ENCODE measurements around the gene GALNT11. TPM values are rescaled to one million over a fixed set of nuclear protein-coding genes. Genes with fewer than 3 reads are reported as not detected.

The GALNT11 gene
- total RNA-seq, 2 donors from 2014 or later, result 32.7 to 35.3 TPM

DNA sequence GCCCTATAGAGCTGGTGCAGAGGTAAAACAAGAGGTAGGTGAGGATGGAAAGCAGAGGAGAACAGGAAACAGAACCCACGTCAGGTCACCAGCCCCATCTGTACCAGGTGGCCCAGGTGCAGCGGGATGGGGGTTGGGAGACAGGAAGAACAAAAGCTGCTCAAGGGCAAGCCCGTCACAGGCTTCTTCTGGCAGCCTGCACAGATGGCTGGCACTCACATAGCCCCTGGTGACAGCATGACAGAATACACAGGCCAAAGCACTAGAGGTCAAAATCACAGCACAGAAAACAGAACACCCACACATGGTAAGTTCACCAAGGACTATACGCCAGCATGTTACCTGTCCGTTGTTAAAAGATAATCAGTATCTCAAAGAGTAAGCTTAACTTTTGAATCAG, 126.8 kb downstream of the GALNT11 start:
- no peaks in the 10 kb centered on the region for H3K4me1 ChIP-seq (ENCODE audit: control insufficient read depth, insufficient read depth, low read length)
- no peak overlapping the region for H3K4me3 Mint-ChIP-seq
- WGBS, 2 experiments (ENCODE audit: insufficient coverage in 1 of 2, insufficient read length in 1 of 2), result 90 to 96% methylated on average over 3 to 5 of the region's 5 CpGs
- H3K27ac Mint-ChIP-seq, result no peak overlapping the region
- H3K36me3 ChIP-seq (ENCODE audit: control insufficient read depth, insufficient read depth, low read length), result peaks cover 92% of the 10 kb centered on the region
- TF ChIP-seq, protein P1, sequence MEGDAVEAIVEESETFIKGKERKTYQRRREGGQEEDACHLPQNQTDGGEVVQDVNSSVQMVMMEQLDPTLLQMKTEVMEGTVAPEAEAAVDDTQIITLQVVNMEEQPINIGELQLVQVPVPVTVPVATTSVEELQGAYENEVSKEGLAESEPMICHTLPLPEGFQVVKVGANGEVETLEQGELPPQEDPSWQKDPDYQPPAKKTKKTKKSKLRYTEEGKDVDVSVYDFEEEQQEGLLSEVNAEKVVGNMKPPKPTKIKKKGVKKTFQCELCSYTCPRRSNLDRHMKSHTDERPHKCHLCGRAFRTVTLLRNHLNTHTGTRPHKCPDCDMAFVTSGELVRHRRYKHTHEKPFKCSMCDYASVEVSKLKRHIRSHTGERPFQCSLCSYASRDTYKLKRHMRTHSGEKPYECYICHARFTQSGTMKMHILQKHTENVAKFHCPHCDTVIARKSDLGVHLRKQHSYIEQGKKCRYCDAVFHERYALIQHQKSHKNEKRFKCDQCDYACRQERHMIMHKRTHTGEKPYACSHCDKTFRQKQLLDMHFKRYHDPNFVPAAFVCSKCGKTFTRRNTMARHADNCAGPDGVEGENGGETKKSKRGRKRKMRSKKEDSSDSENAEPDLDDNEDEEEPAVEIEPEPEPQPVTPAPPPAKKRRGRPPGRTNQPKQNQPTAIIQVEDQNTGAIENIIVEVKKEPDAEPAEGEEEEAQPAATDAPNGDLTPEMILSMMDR (conservative IDR thresholded peaks at IDR 0.05), result no peak
- H3K27me3 Mint-ChIP-seq (ENCODE audit: insufficient read depth), result no peaks in the 10 kb centered on the region
- no peaks in the 10 kb centered on the region for H3K9me3 ChIP-seq (ENCODE audit: control insufficient read depth, low read length)
- H3K9me3 Mint-ChIP-seq, result no peaks in the 10 kb centered on the region
- H3K9ac ChIP-seq (ENCODE audit: extremely low read depth, low read length, poor library complexity, severe bottlenecking), result no peak overlapping the region
- DNase-seq, result no peak
- no peaks in the 10 kb centered on the region for H3K4me1 Mint-ChIP-seq
- peaks cover 78% of the 10 kb centered on the region for H3K36me3 Mint-ChIP-seq (ENCODE audit: low read depth)
- H3K27ac ChIP-seq (ENCODE audit: low read depth, low read length), result no peak overlapping the region
- H3K27me3 ChIP-seq (ENCODE audit: control insufficient read depth, insufficient read depth, low read length, poor library complexity, severe bottlenecking), result no peaks in the 10 kb centered on the region
- H3K4me3 ChIP-seq (ENCODE audit: low read length), result no peak overlapping the region

DNA sequence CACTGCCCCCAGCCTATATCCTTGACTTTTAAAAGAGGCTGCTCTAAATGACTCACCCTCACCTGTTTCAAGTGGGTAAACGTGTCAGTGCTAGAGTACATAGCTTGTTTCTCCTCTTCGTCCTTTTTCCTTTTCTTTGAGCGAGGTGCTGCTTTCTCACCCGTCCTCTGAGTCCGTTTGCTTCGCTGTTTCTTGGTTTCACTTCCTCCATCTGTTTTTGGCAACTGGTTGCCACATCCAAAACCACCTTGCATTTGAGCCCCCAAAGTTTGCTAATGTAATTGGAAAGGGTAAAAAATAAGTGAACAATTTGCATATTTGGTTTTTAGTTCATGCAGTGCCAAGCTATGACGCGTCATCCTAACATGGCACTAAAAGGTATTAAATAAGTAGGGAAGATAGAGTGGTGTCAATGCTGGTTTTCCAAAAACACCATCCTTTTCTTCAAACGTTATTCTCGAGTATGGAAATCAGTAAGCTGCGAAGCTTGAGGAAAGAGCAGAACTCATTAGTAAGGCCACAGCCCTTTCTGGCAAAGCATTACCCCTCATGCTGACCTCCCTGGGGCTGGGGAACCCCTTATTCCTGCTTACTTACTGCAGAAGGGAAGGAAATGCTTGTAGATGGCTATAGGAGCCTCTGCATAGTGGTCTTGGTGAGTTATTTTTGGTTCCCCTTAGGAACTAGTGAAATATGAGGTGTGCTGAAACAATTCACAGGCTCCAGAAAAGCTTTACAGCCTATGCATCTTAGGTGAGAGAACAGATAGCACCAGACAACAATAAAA, 133.5 kb downstream of the GALNT11 start:
- Histone ChIP-seq H3K4me1 (ENCODE audit: control insufficient read depth, insufficient read depth, low read length) (no peaks in the 10 kb centered on the region), H3K4me3 (ENCODE audit: low read length) (no peak overlapping the region), H3K36me3 (ENCODE audit: control insufficient read depth, insufficient read depth, low read length) (peaks cover 92% of the 10 kb centered on the region), H3K9ac (ENCODE audit: extremely low read depth, low read length, poor library complexity, severe bottlenecking) (no peak overlapping the region), H3K27ac (ENCODE audit: low read depth, low read length) (no peak overlapping the region), H3K27me3 (ENCODE audit: control insufficient read depth, insufficient read depth, low read length, poor library complexity, severe bottlenecking) (no peaks in the 10 kb centered on the region), H3K9me3 (ENCODE audit: control insufficient read depth, low read length) (no peaks in the 10 kb centered on the region)
- no peak overlapping the region for H3K4me3 Mint-ChIP-seq
- H3K36me3 Mint-ChIP-seq (ENCODE audit: low read depth), result peaks cover 66% of the 10 kb centered on the region
- H3K27ac Mint-ChIP-seq, result peak overlapping the region; percentile 16
- no peaks in the 10 kb centered on the region for H3K9me3 Mint-ChIP-seq
- TF ChIP-seq, protein P1 (conservative IDR thresholded peaks at IDR 0.05), result no peak
- 94 to 95% methylated on average over 9 to 11 of the region's 11 CpGs for WGBS, 2 experiments (ENCODE audit: insufficient coverage in 1 of 2, insufficient read length in 1 of 2)
- no peak for DNase-seq
- no peaks in the 10 kb centered on the region for H3K4me1 Mint-ChIP-seq
- H3K27me3 Mint-ChIP-seq (ENCODE audit: insufficient read depth), result no peaks in the 10 kb centered on the region

DNA sequence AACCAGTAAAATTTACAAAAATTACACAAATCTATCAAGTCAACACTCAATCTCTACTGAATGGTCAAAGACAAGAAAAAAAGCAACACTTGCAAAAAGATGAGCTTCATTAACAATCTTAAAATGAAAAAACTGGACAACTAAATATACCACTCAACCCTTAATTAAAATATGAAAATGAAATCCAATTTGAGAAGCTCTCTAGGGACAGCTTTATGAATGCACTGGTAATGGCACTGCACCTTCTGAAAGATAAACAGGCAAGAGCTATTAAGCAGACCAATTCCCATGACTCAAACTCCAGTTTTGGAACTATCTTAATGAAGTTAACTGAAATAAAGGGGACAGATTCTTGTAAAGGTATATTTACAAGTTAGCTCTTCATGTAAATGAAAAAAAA, 135.7 kb downstream of the GALNT11 start:
- TF ChIP-seq, protein P1 (conservative IDR thresholded peaks at IDR 0.05), result no peak
- Mint-ChIP-seq H3K27ac (no peak overlapping the region), H3K27me3 (ENCODE audit: insufficient read depth) (no peaks in the 10 kb centered on the region)

More for the DNA sequence above, 135.7 kb downstream of the GALNT11 start:
- no peaks in the 10 kb centered on the region for H3K9me3 ChIP-seq (ENCODE audit: control insufficient read depth, low read length)
- no peak for DNase-seq
- no peak overlapping the region for H3K4me3 ChIP-seq (ENCODE audit: low read length)
- no peaks in the 10 kb centered on the region for H3K27me3 ChIP-seq (ENCODE audit: control insufficient read depth, insufficient read depth, low read length, poor library complexity, severe bottlenecking)
- Mint-ChIP-seq H3K4me1 (no peaks in the 10 kb centered on the region), H3K4me3 (no peak overlapping the region), H3K36me3 (ENCODE audit: low read depth) (peaks cover 62% of the 10 kb centered on the region), H3K9me3 (no peaks in the 10 kb centered on the region)
- peaks cover 85% of the 10 kb centered on the region for H3K36me3 ChIP-seq (ENCODE audit: control insufficient read depth, insufficient read depth, low read length)
- H3K9ac ChIP-seq (ENCODE audit: extremely low read depth, low read length, poor library complexity, severe bottlenecking), result no peak overlapping the region
- H3K4me1 ChIP-seq (ENCODE audit: control insufficient read depth, insufficient read depth, low read length), result no peaks in the 10 kb centered on the region
- no peak overlapping the region for H3K27ac ChIP-seq (ENCODE audit: low read depth, low read length)
